H9 (cell line): ENCODE data around the gene FBLN1. TPM values are rescaled to one million over a fixed set of nuclear protein-coding genes. Genes with fewer than 3 reads are reported as not detected.

ENCODE experiments used
- DNase-seq: peaks from one replicate; pipeline ENCODE4 v3.0.0-alpha.2; 2017
- H2AFZ ChIP-seq: one replicate; pipeline ENCODE4 v1.6.1; 2013; ENCODE audit warnings: mild to moderate bottlenecking, low read length, control low read depth, moderate library complexity
- H2AK5ac ChIP-seq: 2 replicates; pipeline ENCODE4 v1.6.1; 2013; ENCODE audit warnings: low read length, control low read depth, mixed read lengths; ENCODE audit not compliant: insufficient read length
- H2BK120ac ChIP-seq: one replicate; pipeline ENCODE4 v1.6.1; 2013; ENCODE audit warnings: low read depth, mild to moderate bottlenecking, low read length, control low read depth, inconsistent platforms; ENCODE audit not compliant: poor library complexity, severe bottlenecking
- H2BK12ac ChIP-seq: 2 replicates; pipeline ENCODE4 v1.6.1; 2013; ENCODE audit warnings: low read length, control low read depth, mixed read lengths, low read depth; ENCODE audit not compliant: insufficient read length
- H2BK15ac ChIP-seq: 2 replicates; pipeline ENCODE4 v1.6.1; 2013; ENCODE audit warnings: low read depth, low read length, control low read depth
- H2BK20ac ChIP-seq: one replicate; pipeline ENCODE4 v1.6.1; 2013; ENCODE audit warnings: low read depth, mild to moderate bottlenecking, low read length, control low read depth, inconsistent platforms; ENCODE audit not compliant: poor library complexity, severe bottlenecking
- H2BK5ac ChIP-seq: 2 replicates; pipeline ENCODE4 v1.6.1; 2013; ENCODE audit warnings: low read length, control low read depth, mixed read lengths; ENCODE audit not compliant: insufficient read length
- H3K14ac ChIP-seq: 2 replicates; pipeline ENCODE4 v1.6.1; 2013; ENCODE audit warnings: low read length, control low read depth; ENCODE audit not compliant: insufficient read depth
- H3K18ac ChIP-seq: 2 replicates; pipeline ENCODE4 v1.6.1; 2013; ENCODE audit warnings: low read depth, mild to moderate bottlenecking, mixed read lengths, low read length, control low read depth; ENCODE audit not compliant: insufficient read length
- H3K23ac ChIP-seq: 2 replicates; pipeline ENCODE4 v1.6.1; 2013; ENCODE audit warnings: low read length, control low read depth, mixed read lengths, low read depth; ENCODE audit not compliant: insufficient read length
- H3K23me2 ChIP-seq: 2 replicates; pipeline ENCODE4 v1.6.1; 2013; ENCODE audit warnings: low read depth, mild to moderate bottlenecking, mixed read lengths, low read length, control low read depth; ENCODE audit not compliant: insufficient read length, poor library complexity, severe bottlenecking
- H3K27ac ChIP-seq: 2 replicates; pipeline ENCODE4 v1.5.1; 2013; ENCODE audit warnings: low read length, control low read depth, mixed read lengths, low read depth; ENCODE audit not compliant: insufficient read length
- H3K27me3 ChIP-seq: 2 replicates; pipeline ENCODE4 v1.6.1; 2013; ENCODE audit warnings: low read length, control low read depth, inconsistent platforms; ENCODE audit not compliant: insufficient read depth
- H3K4ac ChIP-seq: 2 replicates; pipeline ENCODE4 v1.6.1; 2013; ENCODE audit warnings: low read depth, mild to moderate bottlenecking, control low read depth, inconsistent platforms, low read length, moderate library complexity
- H3K4me1 ChIP-seq: 2 replicates; pipeline ENCODE4 v1.6.1; 2013; ENCODE audit warnings: low read length, control low read depth, inconsistent platforms; ENCODE audit not compliant: insufficient read depth
- H3K4me2 ChIP-seq: 2 replicates; pipeline ENCODE4 v1.6.1; 2013; ENCODE audit warnings: low read length, control low read depth, mixed read lengths; ENCODE audit not compliant: insufficient read length, insufficient read depth
- H3K56ac ChIP-seq: 2 replicates; pipeline ENCODE4 v1.6.1; 2013; ENCODE audit warnings: low read depth, mild to moderate bottlenecking, mixed read lengths, low read length, control low read depth; ENCODE audit not compliant: insufficient read length
- H3K79me1 ChIP-seq: 2 replicates; pipeline ENCODE4 v1.6.1; 2013; ENCODE audit warnings: low read depth, mild to moderate bottlenecking, moderate library complexity, low read length, control low read depth, inconsistent platforms; ENCODE audit not compliant: insufficient read depth, poor library complexity, severe bottlenecking
- H3K79me2 ChIP-seq: 2 replicates; pipeline ENCODE4 v1.6.1; 2013; ENCODE audit warnings: low read length, control low read depth, inconsistent platforms; ENCODE audit not compliant: insufficient read depth
- H3K9ac ChIP-seq: 2 replicates; pipeline ENCODE4 v1.6.1; 2013; ENCODE audit warnings: low read length, control low read depth, mixed read lengths; ENCODE audit not compliant: insufficient read length; ENCODE audit errors: extremely low read depth
- H3K9me3 ChIP-seq: one replicate; pipeline ENCODE4 v1.6.1; 2013; ENCODE audit warnings: low read depth, low read length, inconsistent platforms; ENCODE audit not compliant: control insufficient read depth
- H3T11ph ChIP-seq: one replicate; pipeline ENCODE4 v1.6.1; 2013; ENCODE audit warnings: mild to moderate bottlenecking, low read length, control low read depth, inconsistent platforms
- H4K20me1 ChIP-seq: one replicate; pipeline ENCODE4 v1.6.1; 2013; ENCODE audit not compliant: control insufficient read depth, insufficient read length, insufficient read depth
- H4K5ac ChIP-seq: 2 replicates; pipeline ENCODE4 v1.6.1; 2013; ENCODE audit warnings: low read depth, mild to moderate bottlenecking, mixed read lengths, low read length, control low read depth; ENCODE audit not compliant: insufficient read length
- H4K8ac ChIP-seq: replicated peaks from 2 replicates; pipeline ENCODE4 v1.6.1; 2013; ENCODE audit warnings: low read length, control low read depth, mixed read lengths, low read depth; ENCODE audit not compliant: insufficient read length
- H4K91ac ChIP-seq: 2 replicates; pipeline ENCODE4 v1.6.1; 2013; ENCODE audit warnings: low read depth, mild to moderate bottlenecking, moderate library complexity, mixed read lengths, low read length, control low read depth; ENCODE audit not compliant: insufficient read length
- H3K27ac Mint-ChIP-seq, 3 experiments: 2 replicates in 2 of 3; 3 replicates in 1 of 3; pipeline ENCODE4 v1.8.0; 2020 to 2021; ENCODE audit warnings: mixed read lengths in 3 of 3, mild to moderate bottlenecking in 1 of 3, moderate library complexity in 1 of 3
- H3K27me3 Mint-ChIP-seq: 2 replicates; pipeline ENCODE4 v1.8.0; 2021; ENCODE audit warnings: low read depth, mild to moderate bottlenecking, moderate library complexity, mixed read lengths
- H3K36me3 Mint-ChIP-seq, 3 experiments: 2 replicates in 2 of 3; 3 replicates in 1 of 3; pipeline ENCODE4 v1.8.0; 2020 to 2021; ENCODE audit warnings: low read depth in 3 of 3, mixed read lengths in 3 of 3; ENCODE audit not compliant: insufficient read depth in 1 of 3
- H3K4me1 Mint-ChIP-seq, 2 experiments: 2 replicates each; pipeline ENCODE4 v1.8.0; 2020; ENCODE audit warnings: mixed read lengths in 2 of 2
- H3K4me3 Mint-ChIP-seq, 2 experiments: 2 replicates in 1 of 2; 3 replicates in 1 of 2; pipeline ENCODE4 v1.8.0; 2020 to 2021; ENCODE audit warnings: mild to moderate bottlenecking in 2 of 2, mixed read lengths in 2 of 2, moderate library complexity in 1 of 2
- H3K9me3 Mint-ChIP-seq, 2 experiments: 2 replicates in 1 of 2; 3 replicates in 1 of 2; pipeline ENCODE4 v1.8.0; 2020; ENCODE audit warnings: mild to moderate bottlenecking in 2 of 2, mixed read lengths in 2 of 2, moderate library complexity in 1 of 2
- CTCF ChIP-seq: fragments of 200-600 bp; sonication (generic); conservative IDR thresholded peaks from 3 replicates; pipeline ENCODE4 v1.8.0; 2021; ENCODE audit warnings: antibody characterized with exemption, mild to moderate bottlenecking
- WGBS: extraction: QIAGEN DNeasy Blood & Tissue Kit; methylation state at CpG from one replicate; pipeline ENCODE4 v1.1.7; 2013; ENCODE audit warnings: missing lambda C conversion rate, low lambda C conversion rate, mixed read lengths; ENCODE audit not compliant: insufficient read length; ENCODE audit errors: extremely low coverage; 5-methylcytosine and 5-hydroxymethylcytosine counted together
- total RNA-seq: library from RNA; stranded (reverse); gene quantifications from 2 replicates; pipeline ENCODE4 v1.2.1, GENCODE V29; 2021

Gene FBLN1
- total RNA-seq, 1 experiment from 2014 or later = 140 TPM

- H3K4ac ChIP-seq = no peak overlapping the region
- H3K27ac ChIP-seq = no peak overlapping the region
- H3K4me2 ChIP-seq = no peak overlapping the region
- no peak overlapping the region for H2AK5ac ChIP-seq
- no peak overlapping the region for H4K5ac ChIP-seq
- no peak overlapping the region for H3K23ac ChIP-seq
- H2BK15ac ChIP-seq = no peak overlapping the region
- H3K56ac ChIP-seq = no peak overlapping the region
- DNase-seq = no peak
- no peaks in the 10 kb centered on the region for H3K27me3 ChIP-seq
- H2BK20ac ChIP-seq = no peak overlapping the region
- H3K4me1 ChIP-seq = no peaks in the 10 kb centered on the region
- no peak overlapping the region for H4K8ac ChIP-seq
- no peak overlapping the region for H3K14ac ChIP-seq
- no peak overlapping the region for H3K18ac ChIP-seq
- no peak overlapping the region for H3K9ac ChIP-seq
- no peak overlapping the region for H2BK12ac ChIP-seq
- no peak overlapping the region for H4K91ac ChIP-seq
- no peak overlapping the region for H2AFZ ChIP-seq
- H2BK120ac ChIP-seq = no peak overlapping the region
- no peaks in the 10 kb centered on the region for H3K9me3 ChIP-seq
- no CpG with 5 or more reads among the region's 14 CpGs for WGBS
- peaks cover 6 to 13% (median 11%) of the 10 kb centered on the region in 3 experiments; a peak in 5 of 7 replicates for H3K36me3 Mint-ChIP-seq
- peaks cover 3% of the 10 kb centered on the region; the same call in 1 of the 2 replicates for H3K27me3 Mint-ChIP-seq
- no peaks in the 10 kb centered on the region for H3K79me1 ChIP-seq
- no peak overlapping the region for H3T11ph ChIP-seq
- no peaks in the 10 kb centered on the region for H3K23me2 ChIP-seq
- no peak for TF ChIP-seq CTCF
- H2BK5ac ChIP-seq = no peak overlapping the region
- H3K4me3 Mint-ChIP-seq = no peak overlapping the region
- no peaks in the 10 kb centered on the region for H3K79me2 ChIP-seq
- no peak overlapping the region; a peak in 1 of 7 replicates for H3K27ac Mint-ChIP-seq
- H3K9me3 Mint-ChIP-seq = peaks cover 11 to 18% of the 10 kb centered on the region in 2 experiments
- peaks cover 2 to 6% of the 10 kb centered on the region in 2 experiments; a peak in 2 of 4 replicates for H3K4me1 Mint-ChIP-seq
- no peaks in the 10 kb centered on the region for H4K20me1 ChIP-seq
Measured at GRCh38 chr22:45460288-45461109, 42.2 kb upstream of the FBLN1 start.
